Endothelial cell of umbilical vein (primary cell): ENCODE results near the gene ZNF329. TPM values are rescaled to one million over a fixed set of nuclear protein-coding genes. Genes with fewer than 3 reads are reported as not detected.

Experiments
- BruUV-seq: library from RNA; stranded (reverse); fragments of 400-500 nt; replicated peaks from 2 replicates; lab custom pipeline; 2021; lab: Mats Ljungman, UMichigan
- CTCF ChIA-PET: fragments of 300-600, 350-600 bp; sonication (Branson Sonifier 250); formaldehyde crosslinking; loops from one replicate; lab custom pipeline; 2021; ENCODE audit warnings: antibody characterized with exemption, inconsistent platforms; lab: Charles Lee
- POLR2A ChIA-PET: fragments of 300-600, 350-600 bp; sonication (Branson Sonifier 250); formaldehyde crosslinking; loops from one replicate; lab custom pipeline; 2021; ENCODE audit warnings: antibody characterized with exemption, inconsistent platforms; lab: Charles Lee
- DNase-seq: peaks from one replicate; pipeline ENCODE4 v3.0.0-alpha.2; 2011; ENCODE audit warnings: low read depth, low spot score
- FAIRE-seq: peaks from 2 replicates; lab custom pipeline; 2011; peaks lifted over from hg19 to GRCh38; lab: Jason Lieb, UNC
- H2AFZ ChIP-seq: 2 replicates; pipeline ENCODE4 v1.6.0; 2012; ENCODE audit warnings: low read depth, low read length, control low read depth, inconsistent platforms
- H3K27ac ChIP-seq: 2 replicates; pipeline ENCODE4 v1.5.1; 2011; ENCODE audit warnings: low read depth, mild to moderate bottlenecking, control low read depth, low read length, moderate library complexity; ENCODE audit not compliant: insufficient read depth
- H3K27me3 ChIP-seq, 2 experiments: 2 replicates each; pipeline versions ENCODE4 v1.6.0 to v1.6.1; 2011; ENCODE audit warnings: low read length in 2 of 2, mixed read lengths in 1 of 2; ENCODE audit not compliant: control insufficient read depth in 2 of 2, insufficient read depth in 2 of 2
- H3K36me3 ChIP-seq, 2 experiments: 2 replicates in 1 of 2; 3 replicates in 1 of 2; pipeline ENCODE4 v1.5.1; 2011; ENCODE audit warnings: low read length in 2 of 2, mild to moderate bottlenecking in 1 of 2, moderate library complexity in 1 of 2; ENCODE audit not compliant: control insufficient read depth in 2 of 2, insufficient read depth in 2 of 2; ENCODE audit errors: extremely low read depth in 1 of 2
- H3K4me1 ChIP-seq: 3 replicates; pipeline ENCODE4 v1.5.1; 2011; ENCODE audit warnings: mild to moderate bottlenecking, low read length; ENCODE audit not compliant: control insufficient read depth, insufficient read depth; ENCODE audit errors: extremely low read depth
- H3K4me2 ChIP-seq: 2 replicates; pipeline ENCODE4 v1.6.1; 2011; ENCODE audit warnings: low read length, control low read depth, mixed read lengths; ENCODE audit not compliant: insufficient read depth
- H3K4me3 ChIP-seq, 3 experiments: fragments of 200-600 bp in 1 of 3; sonication (generic), shearing (Covaris generic) in 1 of 3; replicated peaks in 1 of 3; 2 replicates each; pipeline ENCODE4 v1.5.1; 2011 to 2016; ENCODE audit warnings: control low read depth in 3 of 3, low read length in 3 of 3, mild to moderate bottlenecking in 2 of 3, inconsistent platforms in 1 of 3, low read depth in 1 of 3, moderate library complexity in 1 of 3; ENCODE audit not compliant: insufficient read depth in 1 of 3
- H3K79me2 ChIP-seq: 2 replicates; pipeline ENCODE4 v1.6.0; 2012; ENCODE audit warnings: low read length, inconsistent platforms; ENCODE audit not compliant: control insufficient read depth, insufficient read depth
- H3K9ac ChIP-seq: replicated peaks from 2 replicates; pipeline ENCODE3; 2011; ENCODE audit warnings: low read length, control low read depth; ENCODE audit not compliant: insufficient read depth; ENCODE audit errors: extremely low read depth
- H3K9me1 ChIP-seq: replicated peaks from 3 replicates; pipeline ENCODE4 v1.6.0; 2011; ENCODE audit warnings: mild to moderate bottlenecking, low read length; ENCODE audit not compliant: control insufficient read depth, insufficient read depth; ENCODE audit errors: extremely low read depth
- H3K9me3 ChIP-seq: replicated peaks from 2 replicates; pipeline ENCODE4 v1.5.1; 2012; ENCODE audit warnings: low read length, inconsistent platforms; ENCODE audit not compliant: control insufficient read depth, insufficient read depth
- H4K20me1 ChIP-seq: replicated peaks from 2 replicates; pipeline ENCODE3; 2011; ENCODE audit warnings: mild to moderate bottlenecking, low read length; ENCODE audit not compliant: control insufficient read depth, insufficient read depth; ENCODE audit errors: extremely low read depth
- EZH2 ChIP-seq: IDR thresholded peaks from 2 replicates; pipeline ENCODE4 v1.6.1; 2012; ENCODE audit warnings: borderline replicate concordance, low read depth, mild to moderate bottlenecking, moderate library complexity, low read length, inconsistent platforms; ENCODE audit not compliant: severe bottlenecking
- FOS ChIP-seq: IDR thresholded peaks from 2 replicates; pipeline ENCODE4 v1.6.1; 2011; ENCODE audit warnings: mild to moderate bottlenecking, low read length, moderate library complexity, borderline replicate concordance; ENCODE audit not compliant: insufficient read depth
- GATA2 ChIP-seq: IDR thresholded peaks from 2 replicates; pipeline ENCODE4 v1.7.0; 2011; ENCODE audit warnings: low read depth, mild to moderate bottlenecking, moderate library complexity, mixed read lengths, low read length; ENCODE audit not compliant: insufficient read length, insufficient read depth
- JUN ChIP-seq: IDR thresholded peaks from 2 replicates; pipeline ENCODE4 v1.6.1; 2011; ENCODE audit warnings: borderline replicate concordance, low read depth; ENCODE audit not compliant: insufficient read length, insufficient read depth
- MAX ChIP-seq: IDR thresholded peaks from 2 replicates; pipeline ENCODE4 v1.6.1; 2011; ENCODE audit not compliant: insufficient read depth, insufficient read length
- MYC ChIP-seq: IDR thresholded peaks from one replicate; pipeline ENCODE4 v1.6.1; 2011; ENCODE audit warnings: mild to moderate bottlenecking, low read depth, low read length
- POLR2A ChIP-seq: IDR thresholded peaks from 2 replicates; pipeline ENCODE4 v1.6.1; 2012; ENCODE audit warnings: low read depth, mild to moderate bottlenecking, control low read depth, low read length
- POLR2AphosphoS5 ChIP-seq: IDR thresholded peaks from 2 replicates; pipeline ENCODE4 v1.6.1; 2012; ENCODE audit warnings: low read depth, mild to moderate bottlenecking, control low read depth, low read length, moderate library complexity; ENCODE audit not compliant: insufficient read depth
- dilution Hi-C: fragments of 300-500 bp; cut with MboI; formaldehyde crosslinking; loops from one replicate; pipeline ENCODE4 v1.15.0; 2019; ENCODE audit warnings: low sequenced_read_pairs; ENCODE audit not compliant: extremely low pct_ligation_motif_present
- intact Hi-C: fragments of 100-400 bp; cut with micrococcal nuclease; formaldehyde crosslinking; loops from one replicate; pipeline ENCODE4 v1.10.0; 2022
- polyA plus RNA-seq, 4 experiments: library from polyadenylated mRNA; depleted of rRNA in 3 of 4; stranded (reverse) in 3 of 4; unstranded in 1 of 4; fragments of >200 nt; gene quantifications; 2 replicates each; pipeline versions ENCODE4 v1.2.1 to v1.2.3, GENCODE V29; 2011 to 2012; ENCODE audit warnings: missing spikeins in 1 of 4
- total RNA-seq: library from RNA; stranded (reverse); gene quantifications from 2 replicates; pipeline ENCODE4 v1.2.3, GENCODE V29; 2021
- TF ChIP-seq, protein P1 (sequence below), 2 donors: IDR thresholded peaks; 1 replicate in 1 of 2; 2 replicates in 1 of 2; pipeline ENCODE4 v1.5.1; 2011; ENCODE audit warnings: low read length in 2 of 2, mild to moderate bottlenecking in 2 of 2, moderate library complexity in 2 of 2, control low read depth in 1 of 2, inconsistent platforms in 1 of 2, low read depth in 1 of 2; ENCODE audit not compliant: insufficient read depth in 1 of 2; ENCODE audit errors: extremely low read depth in 1 of 2

The ZNF329 gene
- total and polyA plus RNA-seq, 2 donors (not counting 3 experiments of a cell fraction or from before 2014, with no cell fraction given) = 3.0 to 5.3 TPM

- intact Hi-C loops = no loop called here
Observed at GRCh38 chr19:58088521-58089052, 62.0 kb downstream of the ZNF329 start.

More at GRCh38 chr19:58088521-58089052, 62.0 kb downstream of the ZNF329 start:
- DNase-seq = no peak
- Histone ChIP-seq H3K27me3 (no peaks in the 10 kb centered on the region), H3K9ac (no peak overlapping the region), H3K4me3 (no peak overlapping the region), H3K36me3 (no peaks in the 10 kb centered on the region), H3K9me1 (no peaks in the 10 kb centered on the region), H3K79me2 (no peaks in the 10 kb centered on the region), H3K4me1 (no peaks in the 10 kb centered on the region), H3K4me2 (no peak overlapping the region), H3K27ac (no peak overlapping the region), H3K9me3 (no peaks in the 10 kb centered on the region), H2AFZ (no peak overlapping the region), H4K20me1 (no peaks in the 10 kb centered on the region)
- ChIA-PET CTCF (no interaction called here), POLR2A (no interaction called here)
- dilution Hi-C loops = no loop called here
- no peak for FAIRE-seq
- no TSS peak for BruUV-seq
- TF ChIP-seq POLR2AphosphoS5 (no peak), POLR2A (no peak), MYC (no peak), FOS (no peak), MAX (no peak), JUN (no peak), EZH2 (no peak), GATA2 (no peak)
- TF ChIP-seq, protein P1, sequence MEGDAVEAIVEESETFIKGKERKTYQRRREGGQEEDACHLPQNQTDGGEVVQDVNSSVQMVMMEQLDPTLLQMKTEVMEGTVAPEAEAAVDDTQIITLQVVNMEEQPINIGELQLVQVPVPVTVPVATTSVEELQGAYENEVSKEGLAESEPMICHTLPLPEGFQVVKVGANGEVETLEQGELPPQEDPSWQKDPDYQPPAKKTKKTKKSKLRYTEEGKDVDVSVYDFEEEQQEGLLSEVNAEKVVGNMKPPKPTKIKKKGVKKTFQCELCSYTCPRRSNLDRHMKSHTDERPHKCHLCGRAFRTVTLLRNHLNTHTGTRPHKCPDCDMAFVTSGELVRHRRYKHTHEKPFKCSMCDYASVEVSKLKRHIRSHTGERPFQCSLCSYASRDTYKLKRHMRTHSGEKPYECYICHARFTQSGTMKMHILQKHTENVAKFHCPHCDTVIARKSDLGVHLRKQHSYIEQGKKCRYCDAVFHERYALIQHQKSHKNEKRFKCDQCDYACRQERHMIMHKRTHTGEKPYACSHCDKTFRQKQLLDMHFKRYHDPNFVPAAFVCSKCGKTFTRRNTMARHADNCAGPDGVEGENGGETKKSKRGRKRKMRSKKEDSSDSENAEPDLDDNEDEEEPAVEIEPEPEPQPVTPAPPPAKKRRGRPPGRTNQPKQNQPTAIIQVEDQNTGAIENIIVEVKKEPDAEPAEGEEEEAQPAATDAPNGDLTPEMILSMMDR (IDR thresholded peaks at IDR 0.05; ENCODE audit: extremely low read depth in 1 of 2, insufficient read depth in 1 of 2, low read depth in 1 of 2, low read length in 2 of 2) = no peak
